DMS153 treated with DMSO at 0.1 percent for 48 hours (cell line): ENCODE results near the gene CTNNA3.

Experiments used
- DNase-seq: peaks from one replicate; lab custom pipeline; 2025; ENCODE audit not compliant: unreplicated experiment; lab: John Stamatoyannopoulos, UW

The CTNNA3 gene

DNA sequence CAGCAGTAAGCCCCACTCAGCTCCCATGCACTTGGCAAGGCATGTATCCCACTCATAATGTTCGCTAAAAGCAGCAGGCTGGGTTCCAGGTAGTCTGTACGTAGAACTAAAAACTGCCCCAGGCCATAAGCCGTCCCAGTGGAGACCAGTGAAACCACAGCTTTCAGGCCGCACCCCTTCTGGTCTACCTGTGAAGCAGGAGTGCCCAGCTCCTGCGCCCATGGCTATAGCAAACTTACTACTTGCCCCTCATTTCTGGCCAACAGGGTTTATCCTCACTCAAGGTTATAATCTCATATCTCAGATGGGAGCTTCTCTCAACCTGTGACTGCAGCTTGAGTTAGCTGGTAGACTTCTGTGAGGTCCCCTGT, 1108.3 kb downstream of the CTNNA3 start:
- DNase-seq, result no peak

DNA sequence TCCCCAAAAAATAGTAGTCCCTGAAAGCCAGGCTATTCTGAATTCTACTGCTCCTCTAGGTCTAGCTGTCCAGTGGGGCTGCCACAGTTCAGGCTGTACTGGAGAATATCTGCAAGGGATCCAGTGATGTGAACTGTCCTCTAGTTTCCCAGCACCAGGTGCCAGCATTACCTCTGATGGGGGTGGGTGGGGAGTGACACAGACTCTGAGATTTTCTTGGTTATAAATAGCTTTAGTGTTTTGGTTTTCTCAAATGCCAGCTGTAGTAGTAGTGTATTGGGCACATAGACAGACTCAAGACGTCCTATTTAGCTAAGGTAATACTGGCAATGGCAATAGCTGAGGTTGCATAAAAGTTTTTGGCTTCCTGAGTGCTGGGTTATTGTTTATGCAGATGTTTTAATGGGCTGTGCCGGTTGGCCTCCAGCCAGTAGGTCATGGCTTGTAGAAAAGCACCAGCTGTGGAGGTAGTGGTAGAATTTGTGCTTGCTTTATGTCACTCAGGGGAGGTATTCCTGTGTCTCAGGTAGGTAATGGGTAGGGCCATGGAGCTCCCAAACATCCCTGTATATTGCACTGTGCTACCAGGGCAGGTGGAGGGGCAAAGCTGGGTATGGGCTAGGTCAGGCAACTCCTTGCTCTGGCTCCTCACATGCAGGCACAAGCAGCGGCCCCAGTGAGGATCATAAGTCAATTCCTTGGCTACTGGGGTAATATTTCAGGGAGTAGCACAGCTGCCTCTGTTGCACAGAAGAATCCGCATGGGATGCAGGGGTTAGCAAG, 1108.9 kb downstream of the CTNNA3 start:
- DNase-seq, result no peak

DNA sequence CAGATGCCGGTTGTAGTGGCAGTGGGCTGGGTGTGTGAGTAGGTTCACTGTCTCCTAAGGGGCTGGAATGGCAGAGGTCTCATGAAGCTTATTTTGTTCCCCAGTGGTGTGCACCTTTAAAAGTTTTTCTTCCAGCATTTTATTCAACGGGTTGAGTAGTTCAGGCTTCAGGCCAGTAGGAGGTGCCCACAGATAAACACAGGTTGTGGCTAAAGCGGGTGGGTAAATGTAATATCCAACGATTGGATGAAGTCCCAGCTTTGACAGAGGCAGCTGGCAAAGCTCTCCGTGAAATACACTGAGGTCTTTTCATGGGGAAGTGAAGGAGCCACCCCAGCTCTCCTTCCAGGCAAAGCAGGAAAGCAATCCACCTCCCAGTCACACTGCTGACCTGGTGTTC, 1109.9 kb downstream of the CTNNA3 start:
- no peak for DNase-seq

DNA sequence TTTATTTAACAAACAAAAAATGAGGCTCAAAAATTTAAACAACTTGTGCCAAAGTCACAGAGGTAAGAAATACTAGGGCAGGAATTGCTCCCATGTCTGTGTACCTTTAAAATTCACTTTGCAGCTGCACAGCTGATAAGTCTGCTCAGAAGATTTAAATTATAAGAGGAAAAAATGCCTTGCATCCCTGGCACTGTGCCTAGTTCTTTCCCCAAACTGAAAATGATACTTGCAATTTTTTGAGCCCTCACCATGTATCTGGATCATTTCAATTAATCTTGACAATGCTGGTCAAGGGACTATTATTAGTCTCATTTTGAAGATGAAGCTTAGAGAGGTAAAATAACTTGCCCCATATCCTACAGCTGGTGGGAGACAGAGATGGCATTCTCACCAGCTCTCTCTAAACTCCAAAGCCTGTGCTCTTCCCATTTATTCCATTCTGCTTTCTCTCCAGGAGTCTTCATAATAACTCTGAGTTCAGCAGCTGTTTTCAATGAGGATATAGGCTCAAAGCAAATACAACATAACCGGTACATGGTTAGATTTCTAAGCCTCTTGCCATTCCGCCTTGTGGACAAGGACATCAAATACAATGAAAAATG, 1120.6 kb downstream of the CTNNA3 start:
- DNase-seq, result no peak

DNA sequence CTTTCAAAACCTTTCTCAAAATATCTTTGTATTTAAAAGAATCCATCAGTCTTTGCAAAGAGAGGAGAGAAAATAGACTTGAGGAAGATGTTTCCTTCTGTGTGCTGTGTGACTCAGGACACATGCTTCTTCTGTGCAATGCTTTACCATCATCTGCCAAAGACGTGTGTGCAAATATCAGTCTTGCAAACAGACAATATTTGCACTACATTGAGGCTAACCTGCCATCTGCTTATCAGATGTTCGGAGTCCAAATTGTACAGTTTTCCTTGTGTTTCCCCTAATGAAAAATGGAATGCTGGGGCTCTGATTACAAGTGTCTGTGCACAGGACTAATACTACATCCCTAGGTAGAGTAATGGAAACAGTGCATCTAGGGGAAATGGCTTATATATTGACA, 1123.3 kb downstream of the CTNNA3 start:
- no peak for DNase-seq

DNA sequence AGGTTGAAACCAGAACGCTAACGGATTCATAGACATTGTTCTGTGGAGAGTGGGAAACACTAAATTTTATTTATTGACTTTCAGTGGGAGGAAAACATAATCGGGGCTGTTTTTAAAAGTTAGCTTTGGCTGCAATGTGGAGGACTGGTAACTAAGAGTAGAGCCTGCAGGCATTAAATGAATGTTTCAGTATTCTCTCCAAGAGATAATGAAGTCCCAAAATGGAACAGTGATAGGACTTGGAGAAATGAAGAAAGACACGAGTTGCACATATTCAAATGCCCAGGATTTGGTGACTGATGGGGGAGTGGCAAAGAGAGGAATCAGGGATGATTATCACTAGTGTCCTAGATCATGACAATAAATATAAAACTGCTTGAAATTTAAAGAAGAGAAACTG, 1130.0 kb downstream of the CTNNA3 start:
- no peak for DNase-seq

DNA sequence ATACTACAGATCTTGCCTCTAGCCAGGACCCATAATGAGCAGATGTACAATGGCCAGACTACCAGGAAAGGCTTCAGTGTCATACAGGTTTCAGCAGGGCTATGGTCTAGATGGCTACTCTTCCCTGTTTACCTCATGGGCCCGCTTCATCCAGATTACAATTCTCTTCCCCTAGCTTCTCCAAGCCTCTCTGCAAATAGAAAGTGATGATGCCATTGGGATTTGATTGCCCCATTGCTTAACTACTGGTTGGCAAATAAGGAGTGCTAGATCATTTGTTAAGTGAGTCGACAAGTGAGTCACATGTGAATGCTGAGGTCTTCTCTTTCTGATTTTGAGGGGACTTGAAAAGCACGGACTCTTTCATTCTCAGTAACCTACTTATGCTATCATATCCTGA, 1131.7 kb downstream of the CTNNA3 start:
- no peak for DNase-seq

DNA sequence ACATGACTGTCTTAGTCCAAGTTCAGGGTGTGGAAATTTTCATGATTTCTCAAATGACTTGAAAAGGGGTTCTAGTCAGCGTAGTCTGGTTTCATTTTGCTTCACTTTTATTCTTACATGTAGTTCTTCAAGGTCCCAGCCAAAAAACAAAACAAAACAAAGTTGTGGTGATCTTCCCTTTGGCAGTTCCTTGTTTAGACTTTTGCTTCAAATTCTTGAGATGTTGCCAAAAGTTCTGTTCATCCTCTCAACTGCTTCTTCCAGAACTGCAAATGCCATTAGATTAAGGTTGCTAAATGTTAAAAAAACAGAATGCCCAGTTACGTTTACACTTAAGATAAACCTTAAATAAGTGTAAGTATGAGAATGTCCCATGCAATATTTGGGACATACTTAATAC, 1140.9 kb downstream of the CTNNA3 start:
- DNase-seq, result no peak

DNA sequence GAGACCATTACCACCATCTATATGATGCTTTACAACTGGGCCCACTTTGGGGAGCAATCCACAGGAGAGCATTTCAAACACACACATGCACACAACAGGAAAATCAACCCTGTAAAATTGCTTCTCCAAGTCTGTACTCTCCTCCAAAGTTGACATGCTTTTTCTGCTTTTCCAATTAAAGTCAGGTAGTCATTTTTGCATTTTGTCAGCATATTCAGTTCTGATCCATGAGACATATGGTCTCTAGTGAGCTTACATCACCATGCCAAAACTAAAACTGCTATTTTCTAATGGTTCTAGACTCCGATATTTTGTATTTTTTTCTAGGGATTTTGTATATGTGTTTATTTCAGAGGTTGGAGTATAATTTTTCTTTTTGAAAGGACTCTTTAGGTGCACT, 1143.7 kb downstream of the CTNNA3 start:
- DNase-seq, result no peak

DNA sequence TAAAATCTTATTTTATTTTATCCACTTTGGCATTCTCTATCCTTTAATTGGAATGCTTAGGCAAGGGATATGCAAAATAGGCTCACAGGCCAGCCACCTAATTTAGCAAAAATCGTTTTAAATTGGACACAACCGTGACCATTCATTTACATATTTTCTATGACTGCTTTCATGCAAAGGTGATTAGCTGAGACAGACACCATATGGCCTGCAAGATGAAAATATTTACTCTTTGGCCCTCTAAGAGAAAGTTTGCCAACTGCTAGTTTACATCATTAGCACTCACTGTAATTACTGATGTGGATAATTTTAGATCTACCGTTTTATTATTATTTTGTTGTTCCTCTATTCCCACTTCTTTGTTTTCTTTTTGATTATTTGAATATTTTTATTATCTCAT, 1145.6 kb downstream of the CTNNA3 start:
- no peak for DNase-seq

DNA sequence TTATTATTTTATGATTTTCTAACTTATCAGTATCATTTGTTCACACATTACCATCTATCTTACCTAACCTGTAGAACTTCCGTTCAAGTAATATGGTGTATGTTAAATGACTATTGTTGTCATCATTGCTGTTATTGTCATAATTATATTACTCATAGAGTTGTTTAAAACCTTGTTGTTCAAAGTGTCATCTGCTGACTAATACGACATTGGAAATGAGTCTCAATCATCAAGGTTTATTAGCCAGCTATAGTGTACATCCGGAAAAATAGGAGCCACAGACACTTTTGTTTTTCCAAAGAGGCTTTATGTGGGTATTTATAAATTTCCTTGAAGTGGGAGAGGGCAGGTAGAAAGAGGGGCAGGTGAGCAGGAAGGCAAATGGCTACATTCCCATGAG, 1157.1 kb downstream of the CTNNA3 start:
- no peak for DNase-seq

DNA sequence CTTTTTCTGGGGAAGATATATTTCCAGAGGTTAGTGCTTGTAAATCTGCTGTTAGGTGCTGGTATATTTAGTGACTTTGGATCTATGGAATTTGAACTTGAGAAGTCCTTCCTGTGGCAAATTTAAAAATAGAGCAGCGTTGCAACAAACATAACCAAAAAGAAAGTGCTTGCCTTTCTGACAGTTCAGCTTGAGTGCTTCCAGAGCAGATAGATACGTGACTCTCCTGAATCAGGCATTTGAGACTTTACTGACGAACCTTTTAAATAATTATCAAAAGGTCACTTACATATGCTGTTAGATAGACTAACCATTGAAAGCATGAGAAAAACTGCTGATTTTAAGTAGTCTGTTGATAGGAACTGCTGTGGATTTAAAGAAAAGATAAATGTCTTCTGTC, 1157.6 kb downstream of the CTNNA3 start:
- no peak for DNase-seq

DNA sequence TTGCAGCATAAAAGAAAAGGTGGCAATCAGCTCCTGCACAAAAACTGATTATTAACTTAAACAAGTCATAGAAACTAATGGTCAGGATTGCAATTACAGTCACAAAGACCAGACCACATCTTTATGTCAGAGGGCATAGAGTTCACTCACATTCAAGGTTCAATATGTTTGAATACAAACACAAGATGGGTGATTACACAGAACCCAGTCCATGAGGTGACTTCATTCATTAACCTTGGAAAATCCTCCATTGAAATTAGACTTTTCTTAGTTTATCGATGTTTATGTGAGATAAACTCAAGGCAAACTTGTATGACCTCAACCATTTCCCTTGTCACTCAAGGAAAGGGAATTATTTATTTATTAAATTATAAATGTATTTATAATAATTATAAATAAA, 1158.8 kb downstream of the CTNNA3 start:
- no peak for DNase-seq

DNA sequence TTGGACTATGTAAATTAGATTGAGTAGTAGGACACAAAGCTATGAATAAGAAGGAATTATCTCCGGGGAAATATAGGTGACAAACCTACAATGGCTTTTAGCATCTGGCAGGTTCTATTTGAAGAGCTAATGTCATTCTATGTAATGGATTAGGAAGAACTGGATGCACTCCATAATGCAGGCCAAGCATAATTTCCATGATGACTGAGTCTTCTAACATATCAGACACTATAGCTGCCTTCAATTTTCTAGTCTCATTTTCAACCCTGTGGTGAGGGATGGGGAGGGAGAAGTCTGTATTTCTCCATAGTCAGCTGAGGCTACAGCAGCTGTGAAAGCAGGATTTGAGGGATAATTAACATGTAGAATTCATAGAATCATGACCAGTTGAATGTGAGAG, 1160.6 kb downstream of the CTNNA3 start:
- no peak for DNase-seq

DNA sequence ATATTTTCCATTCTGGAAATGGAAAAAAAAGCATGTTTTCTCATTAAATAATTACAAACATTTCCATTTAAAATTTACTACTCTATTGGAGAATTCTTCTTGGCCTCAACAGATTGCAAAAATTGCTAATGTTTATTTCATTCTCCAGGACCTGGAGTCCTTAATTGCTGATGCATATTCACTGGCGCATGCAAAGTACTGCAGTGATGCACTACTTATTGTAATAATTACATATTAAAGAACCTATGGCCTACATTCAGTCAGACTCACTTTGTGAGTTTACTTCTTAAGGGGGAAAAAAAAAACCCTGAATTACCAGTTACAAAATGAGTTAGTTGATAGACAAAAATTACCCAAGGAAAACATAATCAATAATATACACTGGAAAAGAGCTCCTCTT, 1161.1 kb downstream of the CTNNA3 start:
- DNase-seq, result no peak

DNA sequence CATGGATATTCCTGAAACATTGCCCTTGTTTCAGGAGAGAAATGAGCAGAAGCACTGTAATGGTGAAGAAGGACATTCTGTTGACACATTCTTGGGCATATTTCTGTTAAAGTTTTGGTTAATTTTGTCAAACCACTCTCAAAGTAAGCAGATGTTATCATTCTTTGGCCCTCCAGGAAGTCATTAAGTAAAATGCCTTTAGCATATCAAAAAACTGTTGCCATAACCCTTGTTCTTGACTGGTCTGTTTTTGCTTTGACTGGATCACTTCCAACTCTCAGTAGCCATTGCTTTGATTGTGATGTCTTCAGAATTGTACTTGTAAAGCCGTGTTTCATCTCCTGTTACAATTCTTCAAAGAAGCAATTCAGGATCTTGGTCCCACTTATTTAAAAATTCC, 1174.5 kb downstream of the CTNNA3 start:
- DNase-seq, result no peak

DNA sequence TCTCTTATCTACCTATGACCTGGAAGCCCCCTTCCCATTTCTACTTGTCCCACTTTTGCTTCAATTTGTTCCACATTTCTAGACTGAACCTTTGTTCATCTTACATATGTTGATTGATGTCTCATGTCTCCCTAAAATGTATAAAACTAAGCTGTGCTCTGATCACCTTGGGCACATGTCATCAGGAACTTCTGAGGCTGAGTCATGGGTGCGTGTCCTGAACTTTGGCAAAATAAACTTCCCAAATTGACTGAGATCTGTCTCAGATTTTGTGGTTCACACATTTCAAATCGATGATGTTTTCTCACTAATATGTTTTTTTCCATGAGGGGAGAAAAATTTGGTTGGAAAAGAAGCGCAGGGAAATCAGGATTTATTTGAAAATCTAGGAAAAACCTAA, 1176.4 kb downstream of the CTNNA3 start:
- no peak for DNase-seq

DNA sequence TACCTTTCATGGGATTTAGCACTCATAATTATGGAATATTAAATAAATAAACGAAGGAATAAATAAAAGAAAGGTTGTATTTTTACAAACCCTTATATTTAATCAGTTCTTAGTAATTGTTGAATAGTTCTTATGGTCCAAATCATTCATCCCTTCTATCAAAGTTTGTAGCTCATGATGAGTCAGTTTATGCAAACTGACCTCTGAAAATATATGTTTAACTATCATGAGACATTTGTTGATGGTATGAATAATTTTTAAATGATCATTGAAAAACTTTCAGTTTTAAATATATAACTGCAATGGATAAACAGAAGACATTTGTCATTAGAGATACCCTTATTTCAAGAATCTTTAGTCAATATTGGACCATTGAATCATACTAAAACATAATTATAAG, 1181.3 kb downstream of the CTNNA3 start:
- no peak for DNase-seq

DNA sequence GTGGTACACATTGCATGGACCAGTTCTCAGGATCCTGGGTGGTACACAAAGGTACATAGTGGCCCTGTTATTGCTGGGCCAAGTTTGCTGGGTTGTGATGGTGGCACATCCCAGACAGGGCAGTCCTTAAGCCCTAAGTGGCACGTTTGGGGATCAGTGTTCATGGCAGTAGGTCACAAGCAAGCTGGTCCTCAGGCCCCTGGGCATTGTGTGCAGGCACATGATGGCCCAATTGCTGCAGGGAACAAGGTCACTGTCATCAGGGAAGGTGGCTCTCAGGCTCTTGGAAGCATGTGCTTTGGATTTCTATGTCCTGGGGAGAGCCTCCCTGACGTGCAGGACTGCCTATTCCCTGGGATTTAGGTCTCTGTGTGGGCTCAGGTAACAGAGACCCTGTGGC, 1182.5 kb downstream of the CTNNA3 start:
- no peak for DNase-seq

DNA sequence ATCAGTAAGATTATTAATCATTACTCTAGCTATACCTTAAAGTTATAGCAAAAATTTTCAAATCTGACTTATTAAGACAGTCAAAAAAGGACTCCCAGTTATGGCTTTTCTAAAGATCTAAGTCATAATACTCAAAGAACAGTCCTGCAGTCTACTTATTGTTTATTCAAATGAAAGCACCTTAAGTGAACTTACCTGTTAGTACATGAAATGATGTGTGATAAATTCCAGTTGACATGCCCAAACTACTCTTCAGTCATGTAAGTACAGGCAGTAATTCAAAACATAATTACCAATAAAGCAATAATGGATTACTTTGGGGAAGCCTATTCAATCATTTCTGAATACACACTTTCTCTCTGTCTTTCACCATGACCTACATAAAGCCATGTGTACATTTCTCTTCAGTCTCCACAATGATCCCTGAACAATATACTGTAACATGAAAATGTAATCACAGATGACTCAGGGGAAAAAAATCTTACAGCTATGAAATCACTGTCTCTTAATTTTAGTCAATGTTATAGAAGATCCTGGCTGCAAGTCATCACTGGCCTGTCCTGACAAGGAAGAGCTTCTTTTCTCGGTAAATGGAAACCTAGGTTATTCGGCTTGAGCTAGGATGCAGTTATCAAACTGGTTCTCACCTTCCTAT, 1190.9 kb downstream of the CTNNA3 start:
- DNase-seq, result no peak

DNA sequence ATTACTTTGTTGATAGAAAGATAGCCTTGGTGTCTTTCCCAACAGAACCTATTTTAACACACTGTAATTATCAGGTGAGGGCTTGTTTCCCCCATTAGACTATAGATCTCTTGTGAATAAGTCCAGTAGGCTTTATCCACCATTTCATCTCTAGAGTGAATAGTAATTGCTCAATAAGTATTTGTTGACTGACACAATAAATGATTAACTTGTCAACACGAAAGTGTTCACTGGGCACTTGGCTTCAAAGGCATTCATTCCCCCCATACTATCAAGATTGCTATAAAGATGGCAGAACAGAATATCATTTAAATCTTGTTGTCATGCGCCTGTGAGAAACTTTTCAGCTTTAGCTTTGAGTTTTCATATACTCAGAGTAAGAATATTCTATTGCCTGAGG, 1194.6 kb downstream of the CTNNA3 start:
- no peak for DNase-seq

DNA sequence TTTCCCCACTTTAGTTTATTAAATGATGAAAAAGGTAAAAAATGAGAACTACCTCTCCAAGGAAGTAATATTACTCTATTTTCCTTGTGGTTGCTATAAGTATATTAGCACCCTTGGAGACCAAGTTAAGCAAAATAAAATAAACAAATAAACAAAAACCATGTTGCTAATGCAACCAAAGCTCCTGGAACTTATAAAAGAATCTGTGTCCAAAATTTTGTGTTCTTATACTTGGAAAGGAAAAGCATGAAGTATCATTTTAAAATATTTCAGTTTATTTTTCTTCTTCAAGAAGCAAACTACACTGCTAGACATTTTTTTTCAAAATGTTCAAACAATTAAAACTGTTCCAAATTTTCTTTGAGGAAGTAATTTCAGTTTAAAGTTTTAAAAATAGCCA, 1212.0 kb downstream of the CTNNA3 start:
- no peak for DNase-seq

DNA sequence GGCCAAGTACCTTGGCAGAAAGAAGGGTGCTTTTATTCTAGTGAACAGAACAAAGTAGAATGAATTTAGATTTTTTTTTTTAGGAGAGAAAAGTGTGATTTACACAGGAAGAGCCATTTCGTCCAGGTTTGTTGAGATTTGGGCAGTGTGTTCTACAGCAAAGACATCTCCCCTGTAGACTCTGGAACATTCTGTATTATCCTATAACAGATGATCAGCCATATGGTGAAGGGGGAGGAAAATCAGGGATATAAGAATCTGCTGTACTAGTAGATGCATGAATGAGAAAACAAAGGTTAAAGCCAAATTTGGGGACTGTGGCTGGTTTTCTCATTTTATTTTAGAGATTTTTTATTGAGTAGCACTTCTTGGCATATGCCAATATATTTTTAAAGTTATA, 1223.8 kb downstream of the CTNNA3 start:
- no peak for DNase-seq
